Left lung (tissue), 10 donors: ENCODE results near the gene TSPAN9. TPM values are rescaled to one million over a fixed set of nuclear protein-coding genes. Genes with fewer than 3 reads are reported as not detected.

ENCODE experiments used
- ATAC-seq: fragments of 200-7000 bp; cut with Tn5 transposase; one replicate; pipeline ENCODE4 v1.9.1; 2020; ENCODE audit warnings: moderate library complexity
- DNase-seq, 4 donors: peaks; one replicate each; pipeline ENCODE4 v3.0.0-alpha.2; 2013 to 2020
- H3K27ac ChIP-seq, 2 donors: fragments of 200-600 bp; sonication (generic) in 1 of 2; one replicate each; pipeline versions ENCODE4 v1.5.0 to v1.8.0; 2020 to 2021
- H3K27me3 ChIP-seq, 2 donors: fragments of 200-600 bp; sonication (generic) in 1 of 2; one replicate each; pipeline versions ENCODE4 v1.5.0 to v1.8.0; 2020 to 2021
- H3K36me3 ChIP-seq, 2 donors: fragments of 200-600 bp; sonication (generic) in 1 of 2; one replicate each; pipeline versions ENCODE4 v1.5.0 to v1.8.0; 2020 to 2021
- H3K4me1 ChIP-seq, 2 donors: fragments of 200-600 bp; one replicate each; pipeline ENCODE4 v1.8.0; 2021
- H3K4me3 ChIP-seq, 2 donors: fragments of 200-600 bp; sonication (generic) in 1 of 2; one replicate each; pipeline versions ENCODE4 v1.5.0 to v1.8.0; 2020 to 2021; ENCODE audit warnings: mild to moderate bottlenecking in 1 of 2
- H3K9me3 ChIP-seq, 2 donors: fragments of 200-600 bp; sonication (generic) in 1 of 2; one replicate each; pipeline versions ENCODE4 v1.5.0 to v1.8.0; 2020 to 2021
- intact Hi-C, 2 donors: fragments of 100-400 bp; cut with DNase I; formaldehyde crosslinking; loops; one replicate each; pipeline versions ENCODE4 v1.11.2 to v1.14.2; 2022
- polyA plus RNA-seq, 6 donors: library from polyadenylated mRNA; unstranded; fragments of 120-200 nt; gene quantifications; one replicate each; pipeline ENCODE4 v1.2.1, GENCODE V29; 2013; ENCODE audit not compliant: insufficient read length in 6 of 6
- total RNA-seq, 2 donors: library from RNA; stranded (reverse); fragmentation: NEBNext Ultra II Directional; extraction: Animal tissue kit (Norgen Biotek cat#: 25700); gene quantifications; one replicate each; pipeline ENCODE4 v1.2.1, GENCODE V29; 2021
- TF ChIP-seq, protein P1 (sequence below), 2 donors: fragments of 200-600 bp; sonication (generic) in 1 of 2; IDR thresholded peaks; one replicate each; pipeline versions ENCODE4 v1.5.0 to v1.8.0; 2021; ENCODE audit warnings: antibody characterized with exemption in 2 of 2
- donor health status: DM: no; HTN: yes; CAD: no.
- donor health status: DM: no; HTN: no; CAD: no.

Gene TSPAN9
- total and polyA plus RNA-seq, 8 donors: 35.6 to 98.6 (median 81.3) TPM

DNA sequence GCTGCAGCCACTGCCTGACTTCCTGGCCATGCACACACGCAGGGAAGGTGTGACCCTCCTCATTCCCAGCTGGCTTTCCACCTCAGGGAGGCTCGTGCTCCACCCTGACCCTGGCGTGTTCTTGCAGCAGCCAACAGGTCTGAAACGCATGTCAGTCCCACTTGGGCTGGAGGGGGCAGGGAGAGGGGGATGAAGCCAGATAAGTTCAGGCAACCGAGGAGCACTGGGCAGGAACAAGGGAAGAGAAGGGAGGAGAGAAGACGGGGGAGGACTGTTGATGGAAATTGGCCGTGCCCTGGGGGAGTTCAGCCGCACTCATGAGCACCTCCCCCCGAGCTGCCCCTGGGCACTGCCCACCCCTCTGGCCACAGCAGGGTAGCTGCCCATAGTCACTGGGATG lies 231.4 kb downstream of the TSPAN9 start:
- DNase-seq (no peak), ATAC-seq (no peak)
- no peak overlapping the region for H3K4me3 ChIP-seq
- no peaks in the 10 kb centered on the region for H3K4me1 ChIP-seq
- TF ChIP-seq, protein P1, sequence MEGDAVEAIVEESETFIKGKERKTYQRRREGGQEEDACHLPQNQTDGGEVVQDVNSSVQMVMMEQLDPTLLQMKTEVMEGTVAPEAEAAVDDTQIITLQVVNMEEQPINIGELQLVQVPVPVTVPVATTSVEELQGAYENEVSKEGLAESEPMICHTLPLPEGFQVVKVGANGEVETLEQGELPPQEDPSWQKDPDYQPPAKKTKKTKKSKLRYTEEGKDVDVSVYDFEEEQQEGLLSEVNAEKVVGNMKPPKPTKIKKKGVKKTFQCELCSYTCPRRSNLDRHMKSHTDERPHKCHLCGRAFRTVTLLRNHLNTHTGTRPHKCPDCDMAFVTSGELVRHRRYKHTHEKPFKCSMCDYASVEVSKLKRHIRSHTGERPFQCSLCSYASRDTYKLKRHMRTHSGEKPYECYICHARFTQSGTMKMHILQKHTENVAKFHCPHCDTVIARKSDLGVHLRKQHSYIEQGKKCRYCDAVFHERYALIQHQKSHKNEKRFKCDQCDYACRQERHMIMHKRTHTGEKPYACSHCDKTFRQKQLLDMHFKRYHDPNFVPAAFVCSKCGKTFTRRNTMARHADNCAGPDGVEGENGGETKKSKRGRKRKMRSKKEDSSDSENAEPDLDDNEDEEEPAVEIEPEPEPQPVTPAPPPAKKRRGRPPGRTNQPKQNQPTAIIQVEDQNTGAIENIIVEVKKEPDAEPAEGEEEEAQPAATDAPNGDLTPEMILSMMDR (IDR thresholded peaks at IDR 0.05): no peak
- no peaks in the 10 kb centered on the region for H3K9me3 ChIP-seq
- H3K27me3 ChIP-seq: peaks cover 0 to 48% of the 10 kb centered on the region in 2 donors
- intact Hi-C loops: loop anchor here in 1 of 2 donors (10.0 kb wide), 1 partner anchor 496 kb away; no protein-coding TSS in a partner anchor
- no peaks in the 10 kb centered on the region for H3K36me3 ChIP-seq
- no peak overlapping the region for H3K27ac ChIP-seq

DNA sequence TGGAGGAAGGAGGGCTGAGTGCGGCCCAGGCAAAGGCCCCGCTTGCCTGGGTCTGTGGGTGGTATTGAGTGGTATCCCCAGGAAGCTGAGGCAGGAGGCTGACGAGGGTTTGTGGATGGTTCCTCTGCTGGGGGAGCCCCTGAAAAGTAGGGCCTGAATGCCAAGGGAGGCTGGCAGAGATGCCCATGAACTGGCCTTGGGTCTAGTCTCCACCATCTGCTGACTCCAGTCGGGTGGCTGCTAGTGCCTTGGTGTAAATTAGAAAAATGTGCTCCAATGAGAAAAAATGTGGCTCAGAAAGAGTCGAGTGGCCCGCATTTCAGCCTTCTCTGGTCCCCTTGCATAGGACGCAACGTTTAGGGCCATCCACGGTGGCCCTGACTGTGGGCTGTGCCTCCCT lies 232.6 kb downstream of the TSPAN9 start:
- intact Hi-C loops: loop anchor here in 1 of 2 donors (10.0 kb wide), 1 partner anchor 495 kb away; no protein-coding TSS in a partner anchor
- Histone ChIP-seq H3K4me1 (no peaks in the 10 kb centered on the region), H3K27ac (no peak overlapping the region), H3K27me3 (peaks cover 0 to 40% of the 10 kb centered on the region in 2 donors), H3K4me3 (no peak overlapping the region), H3K9me3 (no peaks in the 10 kb centered on the region), H3K36me3 (no peaks in the 10 kb centered on the region)
- DNase-seq (peak in 1 of 4 donors; percentile 49), ATAC-seq (no peak)
- TF ChIP-seq, protein P1 (IDR thresholded peaks at IDR 0.05): no peak

DNA sequence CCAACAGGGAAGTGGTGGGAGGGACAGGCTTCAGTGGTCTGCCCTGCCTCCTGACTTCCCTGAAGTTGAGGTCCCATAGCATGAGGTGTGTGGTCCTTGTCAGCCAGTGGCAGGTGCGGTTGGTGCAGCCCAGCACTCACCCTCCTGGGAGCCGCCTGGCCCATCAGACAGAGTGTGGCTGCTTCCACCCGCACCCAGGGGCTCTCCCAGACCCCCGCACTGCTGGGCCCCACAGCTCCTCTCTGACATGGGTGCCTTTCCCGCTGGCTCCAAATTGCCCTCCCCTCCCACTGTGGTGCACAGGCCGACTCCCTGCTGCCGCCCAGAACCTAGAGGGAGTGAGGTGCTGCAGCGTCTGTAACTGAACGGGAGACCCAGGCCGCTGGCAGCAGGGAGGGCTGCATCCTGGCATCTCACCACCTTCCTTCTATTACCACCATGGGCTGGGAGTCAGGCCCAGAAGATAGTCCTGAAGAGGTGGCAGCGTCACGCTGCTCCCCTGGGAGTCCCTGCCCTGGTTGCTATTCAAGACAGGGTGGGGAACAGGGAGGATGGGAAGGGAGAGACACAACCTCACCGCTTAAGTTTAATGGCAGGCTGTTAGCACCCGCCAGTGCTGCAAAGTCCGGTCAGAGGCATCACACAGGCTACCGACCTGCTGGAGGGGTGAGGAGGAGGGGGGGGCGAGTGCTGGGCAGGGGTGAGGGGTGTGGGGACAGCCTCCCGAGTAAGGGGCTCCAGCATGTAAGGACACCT lies 233.3 kb downstream of the TSPAN9 start:
- Histone ChIP-seq H3K4me3 (no peak overlapping the region), H3K9me3 (no peaks in the 10 kb centered on the region), H3K4me1 (peaks cover 0 to 6% of the 10 kb centered on the region in 2 donors), H3K27ac (no peak overlapping the region), H3K27me3 (peaks cover 0 to 40% of the 10 kb centered on the region in 2 donors), H3K36me3 (no peaks in the 10 kb centered on the region)
- DNase-seq (peak in 1 of 4 donors; percentile 68), ATAC-seq (no peak)
- intact Hi-C loops: no loop called here
- TF ChIP-seq, protein P1 (IDR thresholded peaks at IDR 0.05): no peak

DNA sequence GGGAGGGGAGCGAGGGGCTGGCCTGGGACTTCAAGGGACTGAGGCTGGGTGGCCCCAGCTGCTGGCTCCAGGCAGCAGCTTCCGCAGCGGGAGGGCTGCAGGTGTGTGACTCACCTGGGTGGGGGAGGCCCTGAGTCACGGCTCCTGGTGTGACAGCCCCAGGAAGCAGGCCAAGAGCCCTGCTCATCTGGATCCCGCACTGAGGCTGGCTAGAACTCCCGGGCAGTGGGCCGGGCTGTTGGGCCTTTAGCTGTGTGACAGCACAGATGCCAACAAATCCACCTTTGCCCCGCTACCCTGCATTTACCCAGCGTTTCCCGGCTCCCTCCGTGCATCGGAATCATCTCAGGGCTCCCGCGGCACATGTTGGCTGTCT lies 233.8 kb downstream of the TSPAN9 start:
- Histone ChIP-seq H3K4me1 (peaks cover 0 to 7% of the 10 kb centered on the region in 2 donors), H3K36me3 (no peaks in the 10 kb centered on the region), H3K9me3 (no peaks in the 10 kb centered on the region), H3K27ac (no peak overlapping the region), H3K27me3 (peaks cover 0 to 40% of the 10 kb centered on the region in 2 donors), H3K4me3 (no peak overlapping the region)
- ATAC-seq: peak; percentile 38
- TF ChIP-seq, protein P1 (IDR thresholded peaks at IDR 0.05): no peak
- intact Hi-C loops: no loop called here
- peak in 1 of 4 donors; percentile 80 for DNase-seq

DNA sequence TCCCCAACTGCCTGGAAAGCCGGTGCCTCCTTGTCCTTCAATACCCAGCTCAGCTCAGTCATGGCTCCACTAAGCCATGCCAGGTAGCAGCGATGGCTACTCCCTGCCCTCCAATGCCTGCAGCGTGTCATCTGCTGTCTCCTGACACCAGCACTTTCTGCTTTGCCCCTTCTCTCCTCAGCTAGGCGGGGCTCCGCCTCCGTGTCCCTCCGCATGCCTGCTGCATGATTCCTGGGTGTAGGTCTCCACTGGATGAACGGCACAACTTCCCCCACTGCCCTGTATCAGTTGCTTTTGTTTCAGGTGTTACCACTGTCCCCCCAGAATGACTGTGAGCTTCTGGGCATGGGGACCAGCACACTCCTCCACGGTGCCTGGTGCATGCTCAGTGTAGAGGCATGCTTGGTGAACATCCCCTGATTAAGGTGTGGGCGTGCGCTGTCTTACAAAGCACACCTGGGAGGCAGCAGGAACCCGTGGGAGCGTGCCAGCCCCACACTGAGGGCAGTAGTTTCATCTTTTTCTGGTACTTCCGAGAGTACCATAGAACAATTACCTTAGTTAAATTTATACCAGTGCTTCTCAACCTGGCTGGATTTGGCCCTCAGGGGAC lies 234.4 kb downstream of the TSPAN9 start:
- intact Hi-C loops: no loop called here
- DNase-seq (peak in 1 of 4 donors; percentile 45), ATAC-seq (no peak)
- no peak overlapping the region for H3K27ac ChIP-seq
- H3K36me3 ChIP-seq: no peaks in the 10 kb centered on the region
- H3K4me3 ChIP-seq: no peak overlapping the region
- H3K9me3 ChIP-seq: no peaks in the 10 kb centered on the region
- TF ChIP-seq, protein P1 (IDR thresholded peaks at IDR 0.05): no peak
- peaks cover 0 to 7% of the 10 kb centered on the region in 2 donors for H3K4me1 ChIP-seq
- H3K27me3 ChIP-seq: peaks cover 0 to 40% of the 10 kb centered on the region in 2 donors
